Measurements from ENCODE around the gene NOMO2.
"Not testable (repeated sequence)": the region's sequence is repeated elsewhere in the genome, so short reads cannot be mapped to it uniquely, and the experiment has no call there.

- TF ChIP-seq YY1 (IDR thresholded peaks at IDR 0.05; ENCODE audit: insufficient read depth, insufficient read length); SUZ12 (IDR thresholded peaks at IDR 0.05; ENCODE audit: extremely low read depth, insufficient read depth, insufficient read length); ZNF274 (IDR thresholded peaks at IDR 0.05; ENCODE audit: low read depth, low read length): not testable (repeated sequence)
These were observed 27.9 kb upstream of the NOMO2 start for GRCh38 chr16:18589806-18590205.
